ENCODE results near the gene ABCA12. TPM values are rescaled to one million over a fixed set of nuclear protein-coding genes. Genes with fewer than 3 reads are reported as not detected.

The ABCA12 gene
- total RNA-seq, 2 donors from 2014 or later = not detected

DNA sequence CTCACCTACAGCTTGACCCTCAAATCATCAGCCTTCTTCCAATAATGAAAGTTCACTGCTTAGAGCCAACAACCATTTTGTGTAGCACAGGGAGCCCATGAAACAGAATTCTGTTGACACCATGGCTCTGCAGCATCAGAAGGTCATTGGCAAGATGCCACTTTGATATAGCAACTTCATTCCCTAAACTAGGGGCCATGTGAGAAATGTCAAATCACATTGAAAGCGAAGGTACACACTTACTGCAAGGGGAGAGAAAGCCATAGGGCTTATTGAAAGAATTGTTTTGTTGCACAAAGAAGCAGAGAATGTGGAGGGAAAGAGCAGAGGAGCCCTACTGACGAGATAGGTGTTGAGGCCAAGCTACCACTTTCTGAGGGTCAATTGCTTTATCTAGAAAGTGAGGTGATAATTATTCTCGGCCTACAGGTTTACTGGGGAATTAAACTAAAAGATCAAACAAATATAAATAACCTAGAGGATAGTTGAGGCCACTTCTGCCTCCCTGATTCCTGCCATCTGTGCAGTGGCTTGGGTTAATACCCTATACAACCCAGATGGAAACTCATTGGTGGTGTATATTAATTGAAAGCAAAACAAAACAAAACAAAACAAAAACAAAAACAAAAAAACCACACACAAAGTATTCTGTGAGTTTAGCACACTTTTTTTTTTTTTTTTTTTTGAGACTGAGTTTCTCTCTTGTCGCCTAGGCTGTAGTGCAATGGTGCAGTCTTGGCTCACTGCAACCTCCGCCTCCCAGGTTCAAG is 5.9 kb upstream of the ABCA12 start:
- Mint-ChIP-seq H3K4me1 (ENCODE audit: low read depth in 2 of 2) (no peaks in the 10 kb centered on the region), H3K4me3 (no peak overlapping the region), H3K27me3 (peaks cover 0 to 17% of the 10 kb centered on the region in 2 donors), H3K27ac (no peak overlapping the region), H3K36me3 (no peaks in the 10 kb centered on the region), H3K9me3 (peaks cover 7% of the 10 kb centered on the region)
- DNase-seq (ENCODE audit: low spot score) (no peak), ATAC-seq (no peak)

- no peaks in the 10 kb centered on the region for H3K36me3 Mint-ChIP-seq
- DNase-seq (ENCODE audit: low spot score) (no peak), ATAC-seq (no peak)
- H3K4me3 Mint-ChIP-seq = no peak overlapping the region
- H3K27ac Mint-ChIP-seq = no peak overlapping the region
- H3K27me3 Mint-ChIP-seq = peaks cover 0 to 17% of the 10 kb centered on the region in 2 donors
- peaks cover 7% of the 10 kb centered on the region for H3K9me3 Mint-ChIP-seq
- H3K4me1 Mint-ChIP-seq (ENCODE audit: low read depth in 2 of 2) = no peaks in the 10 kb centered on the region
Observed at GRCh38 chr2:215143458-215143857, 5.0 kb upstream of the ABCA12 start.

GRCh38 chr2:215141706-215142105 is 3.3 kb upstream of the ABCA12 start:
- no peaks in the 10 kb centered on the region for H3K36me3 Mint-ChIP-seq

DNA sequence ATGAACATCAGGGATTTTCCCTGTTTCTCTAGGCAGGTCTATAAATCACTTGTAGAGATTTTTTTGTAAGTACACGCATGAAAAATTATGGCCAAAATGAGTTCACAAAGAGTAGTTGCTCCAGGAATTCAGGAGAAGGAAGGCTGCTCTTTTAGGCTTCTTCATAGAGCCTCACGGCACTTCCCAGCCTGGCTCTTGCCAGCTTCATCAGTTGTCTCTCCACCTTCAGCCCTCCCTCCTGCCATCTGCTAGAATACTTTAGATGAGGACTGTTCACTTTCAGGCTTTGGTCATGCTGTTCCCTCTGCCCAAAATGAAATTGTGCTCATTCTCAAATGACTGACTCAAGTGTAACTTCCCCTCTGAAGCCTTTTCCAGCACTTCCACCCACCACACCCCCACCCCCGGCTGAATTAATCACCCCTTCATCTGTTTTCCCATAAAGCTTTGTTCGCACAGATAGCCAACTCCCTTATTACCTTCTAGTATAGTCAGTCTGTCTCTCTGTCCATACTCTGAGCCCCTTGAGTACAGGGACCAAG is 1.8 kb upstream of the ABCA12 start:
- ATAC-seq (no peak), DNase-seq (ENCODE audit: low spot score) (no peak)
- Mint-ChIP-seq H3K4me3 (no peak overlapping the region), H3K27me3 (peaks cover 0 to 26% of the 10 kb centered on the region in 2 donors), H3K36me3 (no peaks in the 10 kb centered on the region), H3K4me1 (ENCODE audit: low read depth in 2 of 2) (no peaks in the 10 kb centered on the region), H3K9me3 (peaks cover 11% of the 10 kb centered on the region), H3K27ac (no peak overlapping the region)

More at GRCh38 chr2:215141706-215142105, 3.3 kb upstream of the ABCA12 start:
- Mint-ChIP-seq H3K27ac (no peak overlapping the region), H3K27me3 (peaks cover 0 to 17% of the 10 kb centered on the region in 2 donors), H3K4me3 (no peak overlapping the region), H3K9me3 (peaks cover 7% of the 10 kb centered on the region), H3K4me1 (ENCODE audit: low read depth in 2 of 2) (no peaks in the 10 kb centered on the region)
- ATAC-seq (no peak), DNase-seq (ENCODE audit: low spot score) (no peak)

GRCh38 chr2:215137741-215138340 is 585 bp downstream of the ABCA12 start:
- DNase-seq (ENCODE audit: low spot score) (no peak), ATAC-seq (no peak)
- Mint-ChIP-seq H3K36me3 (no peaks in the 10 kb centered on the region), H3K9me3 (peaks cover 4% of the 10 kb centered on the region), H3K27ac (no peak overlapping the region), H3K4me3 (no peak overlapping the region), H3K4me1 (ENCODE audit: low read depth in 2 of 2) (no peaks in the 10 kb centered on the region), H3K27me3 (peaks cover 0 to 21% of the 10 kb centered on the region in 2 donors)

DNA sequence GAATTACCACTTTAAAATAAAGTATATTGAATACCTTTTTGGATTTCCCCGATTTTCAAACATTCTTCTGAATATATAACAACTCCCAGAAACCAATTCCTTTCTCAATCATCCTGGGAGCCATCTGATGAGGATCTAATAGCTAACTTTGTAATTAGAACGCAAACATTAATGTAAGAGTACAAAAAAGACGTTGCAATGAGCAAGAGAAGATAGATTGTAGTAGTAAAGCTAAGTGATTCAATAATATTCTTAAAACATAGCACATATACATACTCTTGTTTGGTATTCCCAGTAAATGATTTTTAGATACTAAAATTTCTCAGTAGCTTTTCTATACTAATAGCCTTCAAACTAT is 1.1 kb downstream of the ABCA12 start:
- H3K4me3 Mint-ChIP-seq = no peak overlapping the region
- H3K36me3 Mint-ChIP-seq = no peaks in the 10 kb centered on the region
- H3K9me3 Mint-ChIP-seq = peaks cover 4% of the 10 kb centered on the region
- H3K27ac Mint-ChIP-seq = no peak overlapping the region
- H3K4me1 Mint-ChIP-seq (ENCODE audit: low read depth in 2 of 2) = no peaks in the 10 kb centered on the region
- DNase-seq (ENCODE audit: low spot score) (no peak), ATAC-seq (no peak)
- peaks cover 0 to 21% of the 10 kb centered on the region in 2 donors for H3K27me3 Mint-ChIP-seq

- no peak overlapping the region for H3K4me3 Mint-ChIP-seq
- H3K36me3 Mint-ChIP-seq = no peaks in the 10 kb centered on the region
- H3K9me3 Mint-ChIP-seq = peaks cover 4% of the 10 kb centered on the region
- H3K4me1 Mint-ChIP-seq (ENCODE audit: low read depth in 2 of 2) = no peaks in the 10 kb centered on the region
- ATAC-seq (no peak), DNase-seq (ENCODE audit: low spot score) (no peak)
- H3K27me3 Mint-ChIP-seq = peaks cover 0 to 21% of the 10 kb centered on the region in 2 donors
- H3K27ac Mint-ChIP-seq = no peak overlapping the region
Observed at GRCh38 chr2:215136669-215137328, 1.6 kb downstream of the ABCA12 start.

- H3K36me3 Mint-ChIP-seq = no peaks in the 10 kb centered on the region
- no peak for ATAC-seq
Observed at GRCh38 chr2:215120401-215120800, 18.0 kb downstream of the ABCA12 start.

DNA sequence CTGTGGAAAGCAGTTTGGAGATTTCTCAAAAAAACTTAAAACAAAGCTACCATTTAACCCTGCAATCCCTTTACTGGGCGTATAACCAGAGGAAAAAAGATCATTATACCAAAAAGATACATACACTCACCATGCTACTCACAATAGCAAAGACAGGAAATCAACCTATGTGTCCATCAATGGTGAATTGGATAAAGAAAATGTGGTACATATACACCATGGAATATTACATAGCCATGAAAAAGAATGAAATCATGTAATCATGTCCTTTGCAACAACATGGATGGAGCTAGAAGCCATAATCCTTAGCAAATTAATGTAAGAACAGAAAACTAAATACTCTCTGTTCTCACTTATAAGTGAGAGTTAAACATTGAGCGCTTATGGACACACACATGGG is 18.6 kb downstream of the ABCA12 start:
- DNase-seq (ENCODE audit: low spot score) (no peak), ATAC-seq (no peak)
- Mint-ChIP-seq H3K27me3 (no peaks in the 10 kb centered on the region), H3K4me1 (ENCODE audit: low read depth in 2 of 2) (no peaks in the 10 kb centered on the region), H3K27ac (no peak overlapping the region), H3K9me3 (peaks cover 19% of the 10 kb centered on the region), H3K36me3 (no peaks in the 10 kb centered on the region), H3K4me3 (no peak overlapping the region)

More at GRCh38 chr2:215120401-215120800, 18.0 kb downstream of the ABCA12 start:
- Mint-ChIP-seq H3K27ac (no peak overlapping the region), H3K4me3 (no peak overlapping the region), H3K4me1 (ENCODE audit: low read depth in 2 of 2) (no peaks in the 10 kb centered on the region), H3K27me3 (no peaks in the 10 kb centered on the region), H3K9me3 (peaks cover 19% of the 10 kb centered on the region)
- no peak for DNase-seq (ENCODE audit: low spot score)

DNA sequence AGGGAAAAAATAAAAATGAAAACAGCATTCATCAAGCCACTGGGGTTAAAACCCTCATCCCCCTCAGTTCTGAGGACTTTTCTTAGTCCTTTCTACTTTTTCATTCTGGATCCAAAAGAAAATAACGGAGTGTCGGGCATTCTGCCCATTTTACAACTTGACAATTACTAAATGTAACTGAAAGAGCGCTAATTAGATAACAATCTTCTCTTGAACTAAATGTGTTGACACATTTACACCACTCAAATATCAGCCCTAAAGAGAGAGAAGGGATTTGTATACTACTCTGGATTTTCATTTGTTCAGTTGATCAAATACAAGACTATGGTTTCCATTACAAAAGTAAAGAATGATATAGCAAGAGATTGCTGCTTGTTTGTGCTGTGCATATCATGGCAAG is 27.5 kb downstream of the ABCA12 start:
- Mint-ChIP-seq H3K4me3 (no peak overlapping the region), H3K27ac (no peak overlapping the region), H3K27me3 (no peaks in the 10 kb centered on the region), H3K4me1 (ENCODE audit: low read depth in 2 of 2) (no peaks in the 10 kb centered on the region), H3K9me3 (peaks cover 4% of the 10 kb centered on the region), H3K36me3 (no peaks in the 10 kb centered on the region)
- DNase-seq (ENCODE audit: low spot score) = no peak
- ATAC-seq = no peak

GRCh38 chr2:215107216-215108056 is 31.0 kb downstream of the ABCA12 start:
- Mint-ChIP-seq H3K27me3 (no peaks in the 10 kb centered on the region), H3K9me3 (peaks cover 3% of the 10 kb centered on the region), H3K4me3 (no peak overlapping the region), H3K36me3 (no peaks in the 10 kb centered on the region), H3K4me1 (ENCODE audit: low read depth in 2 of 2) (no peaks in the 10 kb centered on the region), H3K27ac (no peak overlapping the region)
- no peak for ATAC-seq
- DNase-seq (ENCODE audit: low spot score) = no peak

GRCh38 chr2:215105607-215106354 is 32.6 kb downstream of the ABCA12 start:
- Mint-ChIP-seq H3K27ac (no peak overlapping the region), H3K9me3 (peaks cover 3% of the 10 kb centered on the region), H3K36me3 (no peaks in the 10 kb centered on the region), H3K27me3 (no peaks in the 10 kb centered on the region), H3K4me3 (no peak overlapping the region), H3K4me1 (ENCODE audit: low read depth in 2 of 2) (no peaks in the 10 kb centered on the region)
- DNase-seq (ENCODE audit: low spot score) (no peak), ATAC-seq (no peak)

- no peaks in the 10 kb centered on the region for H3K36me3 Mint-ChIP-seq
- H3K4me3 Mint-ChIP-seq = no peak overlapping the region
- no peaks in the 10 kb centered on the region for H3K27me3 Mint-ChIP-seq
- H3K27ac Mint-ChIP-seq = no peak overlapping the region
- H3K4me1 Mint-ChIP-seq (ENCODE audit: low read depth in 2 of 2) = no peaks in the 10 kb centered on the region
- ATAC-seq (no peak), DNase-seq (ENCODE audit: low spot score) (no peak)
- H3K9me3 Mint-ChIP-seq = peaks cover 7% of the 10 kb centered on the region
Observed at GRCh38 chr2:215104226-215104625, 34.2 kb downstream of the ABCA12 start.

All from natural killer cell treated with Interleukin-12 subunit alpha and Interleukin-12 subunit beta and Interleukin-15 and Interleukin-18, amount 100 ng/mL, for 72 hours (primary cell).